RWPE2 (cell line): ENCODE measurements around the gene DPP10.

Experiments used
- ATAC-seq: fragments of 200-7000 bp; cut with Tn5 transposase; 3 replicates; pipeline ENCODE4 v1.9.1; 2021; ENCODE audit warnings: low read depth
- DNase-seq: peaks from one replicate; pipeline ENCODE4 v3.0.0-alpha.2; 2020; ENCODE audit warnings: low spot score
- H3K27ac ChIP-seq: fragments of 450-650 bp; 2 replicates; pipeline ENCODE4 v1.5.1; 2017; ENCODE audit warnings: mild to moderate bottlenecking; ENCODE audit not compliant: poor library complexity, severe bottlenecking
- H3K27me3 ChIP-seq: fragments of 250-450 bp; sonication (Bioruptor Pico); 2 replicates; pipeline ENCODE4 v1.5.1; 2021; ENCODE audit warnings: mild to moderate bottlenecking, moderate library complexity; ENCODE audit not compliant: insufficient read depth, poor library complexity, severe bottlenecking
- H3K36me3 ChIP-seq: fragments of 250-450 bp; sonication (Bioruptor Pico); 2 replicates; pipeline ENCODE4 v1.5.1; 2020; ENCODE audit warnings: low read depth, mild to moderate bottlenecking, moderate library complexity
- H3K4me1 ChIP-seq: fragments of 250-450 bp; sonication (Bioruptor Pico); 2 replicates; pipeline ENCODE4 v1.5.1; 2021; ENCODE audit warnings: mild to moderate bottlenecking, moderate library complexity; ENCODE audit not compliant: insufficient read depth, poor library complexity, severe bottlenecking
- H3K4me3 ChIP-seq: fragments of 250-450 bp; sonication (Bioruptor Pico); 2 replicates; pipeline ENCODE4 v1.5.1; 2021; ENCODE audit warnings: mild to moderate bottlenecking, moderate library complexity; ENCODE audit not compliant: severe bottlenecking
- H3K9me3 ChIP-seq: fragments of 250-450 bp; sonication (Bioruptor Pico); 2 replicates; pipeline ENCODE4 v1.5.1; 2021; ENCODE audit warnings: mild to moderate bottlenecking, moderate library complexity; ENCODE audit not compliant: severe bottlenecking
- TF ChIP-seq, protein P1 (sequence below): fragments of 450-650 bp; IDR thresholded peaks from one replicate; pipeline ENCODE4 v1.5.1; 2017; ENCODE audit warnings: mild to moderate bottlenecking, moderate library complexity; ENCODE audit not compliant: poor library complexity, severe bottlenecking

Gene DPP10

DNA sequence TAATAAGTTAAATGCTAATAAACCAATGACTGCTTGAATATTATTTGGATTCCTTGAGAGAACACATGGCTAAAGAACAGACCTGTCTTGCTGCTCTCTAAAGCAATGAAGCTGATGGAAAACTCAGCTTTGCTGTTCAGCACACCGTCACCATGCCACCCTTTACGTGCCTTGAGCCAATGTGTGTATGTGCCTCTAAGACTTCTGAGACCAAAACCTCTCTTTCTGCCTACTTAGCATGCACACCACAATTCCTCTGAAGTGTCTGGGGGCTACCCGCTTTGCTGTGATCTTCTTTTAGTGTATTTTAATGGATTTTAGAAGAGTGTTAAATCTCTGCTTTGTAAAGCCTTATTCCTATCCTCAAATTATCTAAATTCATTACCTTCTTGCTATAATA, 345.0 kb downstream of the DPP10 start:
- DNase-seq (no peak), ATAC-seq (no peak)
- no peaks in the 10 kb centered on the region for H3K9me3 ChIP-seq
- no peak overlapping the region for H3K4me3 ChIP-seq
- TF ChIP-seq, protein P1, sequence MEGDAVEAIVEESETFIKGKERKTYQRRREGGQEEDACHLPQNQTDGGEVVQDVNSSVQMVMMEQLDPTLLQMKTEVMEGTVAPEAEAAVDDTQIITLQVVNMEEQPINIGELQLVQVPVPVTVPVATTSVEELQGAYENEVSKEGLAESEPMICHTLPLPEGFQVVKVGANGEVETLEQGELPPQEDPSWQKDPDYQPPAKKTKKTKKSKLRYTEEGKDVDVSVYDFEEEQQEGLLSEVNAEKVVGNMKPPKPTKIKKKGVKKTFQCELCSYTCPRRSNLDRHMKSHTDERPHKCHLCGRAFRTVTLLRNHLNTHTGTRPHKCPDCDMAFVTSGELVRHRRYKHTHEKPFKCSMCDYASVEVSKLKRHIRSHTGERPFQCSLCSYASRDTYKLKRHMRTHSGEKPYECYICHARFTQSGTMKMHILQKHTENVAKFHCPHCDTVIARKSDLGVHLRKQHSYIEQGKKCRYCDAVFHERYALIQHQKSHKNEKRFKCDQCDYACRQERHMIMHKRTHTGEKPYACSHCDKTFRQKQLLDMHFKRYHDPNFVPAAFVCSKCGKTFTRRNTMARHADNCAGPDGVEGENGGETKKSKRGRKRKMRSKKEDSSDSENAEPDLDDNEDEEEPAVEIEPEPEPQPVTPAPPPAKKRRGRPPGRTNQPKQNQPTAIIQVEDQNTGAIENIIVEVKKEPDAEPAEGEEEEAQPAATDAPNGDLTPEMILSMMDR = no peak
- no peak overlapping the region for H3K27ac ChIP-seq
- no peaks in the 10 kb centered on the region for H3K36me3 ChIP-seq
- peaks cover 11% of the 10 kb centered on the region for H3K27me3 ChIP-seq
- no peaks in the 10 kb centered on the region for H3K4me1 ChIP-seq

DNA sequence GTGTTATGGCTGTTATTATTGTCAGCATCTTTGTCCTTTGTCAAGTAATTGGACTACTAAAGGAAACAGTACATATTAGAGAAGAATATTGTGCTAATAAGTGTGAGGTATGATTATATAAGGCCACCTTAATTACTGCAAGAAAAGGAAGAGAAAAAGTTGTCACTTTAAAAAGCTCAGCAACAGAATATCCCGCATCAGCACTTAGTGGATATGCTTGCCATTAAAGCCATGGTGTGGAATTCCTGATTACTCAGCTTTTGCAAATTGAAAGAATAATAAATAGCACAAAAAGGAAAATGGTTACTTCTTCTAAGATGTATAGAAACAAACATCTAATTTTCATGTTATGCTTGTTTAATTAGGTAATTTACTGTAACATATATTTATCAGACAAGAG, 347.5 kb downstream of the DPP10 start:
- peaks cover 6% of the 10 kb centered on the region for H3K27me3 ChIP-seq
- DNase-seq (no peak), ATAC-seq (no peak)
- no peaks in the 10 kb centered on the region for H3K36me3 ChIP-seq
- TF ChIP-seq, protein P1 = no peak
- no peaks in the 10 kb centered on the region for H3K4me1 ChIP-seq
- no peak overlapping the region for H3K27ac ChIP-seq
- no peak overlapping the region for H3K4me3 ChIP-seq
- H3K9me3 ChIP-seq = no peaks in the 10 kb centered on the region

DNA sequence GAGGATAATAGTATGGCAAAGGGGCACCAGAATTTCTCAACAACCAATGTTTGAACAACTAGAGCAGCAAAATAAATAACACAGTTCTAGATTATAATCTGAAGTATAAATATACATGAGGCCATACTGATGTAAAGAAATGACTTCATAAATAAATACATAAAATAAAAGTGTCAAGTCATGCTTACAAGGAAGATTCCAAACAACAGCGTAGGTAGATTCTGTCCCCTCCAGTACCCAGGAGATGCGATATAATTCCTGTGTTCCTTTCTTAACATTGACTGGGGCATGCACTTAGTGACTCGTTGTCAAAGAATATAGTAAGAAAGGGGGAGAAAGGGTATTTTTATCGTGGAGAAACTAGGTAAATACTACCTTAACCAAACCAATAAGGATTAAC, 355.1 kb downstream of the DPP10 start:
- Histone ChIP-seq H3K36me3 (no peaks in the 10 kb centered on the region), H3K27ac (no peak overlapping the region), H3K27me3 (no peaks in the 10 kb centered on the region), H3K4me1 (no peaks in the 10 kb centered on the region), H3K4me3 (no peak overlapping the region), H3K9me3 (no peaks in the 10 kb centered on the region)
- TF ChIP-seq, protein P1 = no peak
- ATAC-seq (no peak), DNase-seq (no peak)

DNA sequence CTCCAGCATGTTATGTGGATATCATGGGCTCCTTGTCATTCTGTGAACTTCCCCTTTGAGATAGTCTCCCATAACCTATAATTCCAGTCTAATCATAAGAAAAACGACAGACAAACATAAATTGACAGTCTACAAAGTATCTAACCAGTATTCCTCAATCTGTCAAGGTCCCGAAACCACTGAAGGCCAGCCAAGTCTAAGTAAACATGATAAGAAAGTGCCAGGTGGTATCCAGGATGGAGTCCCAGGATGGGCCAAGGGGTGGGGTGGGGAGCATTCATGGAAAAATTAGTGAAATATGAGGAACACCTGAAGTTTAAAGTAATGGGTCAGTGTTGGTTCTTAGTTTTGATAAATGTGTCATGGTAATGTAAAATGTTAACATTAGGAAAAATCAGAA, 355.5 kb downstream of the DPP10 start:
- Histone ChIP-seq H3K36me3 (no peaks in the 10 kb centered on the region), H3K27me3 (no peaks in the 10 kb centered on the region), H3K9me3 (no peaks in the 10 kb centered on the region), H3K27ac (no peak overlapping the region), H3K4me3 (no peak overlapping the region), H3K4me1 (no peaks in the 10 kb centered on the region)
- no peak for ATAC-seq
- DNase-seq = no peak
- TF ChIP-seq, protein P1 = no peak

DNA sequence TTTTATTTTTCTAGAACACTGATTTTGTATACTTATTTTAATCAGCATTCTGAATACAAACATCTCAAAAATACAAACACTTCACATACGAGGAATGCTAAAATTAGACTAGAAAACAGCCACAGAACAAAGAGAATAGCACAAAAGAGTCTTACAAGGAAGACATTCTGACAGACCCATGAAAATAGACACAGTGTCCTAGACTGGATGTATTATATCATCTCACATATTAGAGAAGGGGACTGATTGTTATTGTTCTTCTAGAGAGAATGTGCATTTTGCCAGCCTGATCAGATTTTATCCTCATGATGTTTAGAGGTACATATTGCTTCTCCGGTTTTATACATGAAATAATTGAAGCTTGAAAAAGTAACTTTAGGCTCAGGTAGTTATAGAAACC, 357.9 kb downstream of the DPP10 start:
- H3K27ac ChIP-seq = no peak overlapping the region
- no peak overlapping the region for H3K4me3 ChIP-seq
- no peaks in the 10 kb centered on the region for H3K4me1 ChIP-seq
- DNase-seq (no peak), ATAC-seq (no peak)
- H3K36me3 ChIP-seq = no peaks in the 10 kb centered on the region
- TF ChIP-seq, protein P1 = no peak
- no peaks in the 10 kb centered on the region for H3K9me3 ChIP-seq
- H3K27me3 ChIP-seq = no peaks in the 10 kb centered on the region
